Memory B cell (primary cell): ENCODE measurements around the gene CHCHD6.

Experiments
- ATAC-seq: fragments of 150-1000 bp; cut with Tn5 transposase; 2 replicates; pipeline ENCODE4 v1.10.0; 2021; ENCODE audit warnings: low read depth, mild to moderate bottlenecking, moderate library complexity
- DNase-seq, 2 donors: peaks; one replicate each; pipeline ENCODE4 v3.0.0; 2022; ENCODE audit warnings: low spot score in 2 of 2
- H3K27ac Mint-ChIP-seq: one replicate; pipeline ENCODE4 v1.8.0; 2022; ENCODE audit warnings: mild to moderate bottlenecking, moderate library complexity, mixed read lengths
- H3K27me3 Mint-ChIP-seq: one replicate; pipeline ENCODE4 v1.8.0; 2022; ENCODE audit warnings: mixed read lengths
- H3K36me3 Mint-ChIP-seq: one replicate; pipeline ENCODE4 v1.8.0; 2022; ENCODE audit warnings: mild to moderate bottlenecking, mixed read lengths
- H3K4me1 Mint-ChIP-seq: one replicate; pipeline ENCODE4 v1.8.0; 2022; ENCODE audit warnings: mixed read lengths
- H3K4me3 Mint-ChIP-seq: one replicate; pipeline ENCODE4 v1.8.0; 2022; ENCODE audit warnings: mild to moderate bottlenecking, moderate library complexity, mixed read lengths
- H3K9me3 Mint-ChIP-seq: one replicate; pipeline ENCODE4 v1.8.0; 2022; ENCODE audit warnings: mixed read lengths

CHCHD6 gene

DNA sequence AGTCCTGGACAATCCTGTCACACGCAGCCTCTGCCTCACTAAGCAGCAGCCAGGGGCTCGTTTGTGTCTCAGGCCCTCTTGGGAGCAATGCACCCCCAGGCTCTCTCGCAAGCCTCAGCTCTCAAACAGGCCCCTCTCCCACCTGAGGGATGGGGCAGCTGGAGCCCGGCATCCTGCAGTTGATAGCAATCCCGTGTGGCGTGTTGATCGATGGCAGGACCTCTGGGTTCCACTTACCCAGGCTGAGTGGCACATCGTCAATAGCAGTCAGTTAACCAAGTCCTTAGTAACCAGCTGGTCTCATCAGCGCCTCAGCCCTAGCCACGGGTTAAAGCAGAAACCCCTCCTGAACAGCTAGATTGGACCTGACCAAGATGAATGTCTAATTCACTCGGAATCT, 242.4 kb downstream of the CHCHD6 start:
- H3K36me3 Mint-ChIP-seq = peaks cover 23% of the 10 kb centered on the region
- peaks cover 4% of the 10 kb centered on the region for H3K27me3 Mint-ChIP-seq
- no peaks in the 10 kb centered on the region for H3K9me3 Mint-ChIP-seq
- H3K4me1 Mint-ChIP-seq = peaks cover 16% of the 10 kb centered on the region
- H3K4me3 Mint-ChIP-seq = no peak overlapping the region
- no peak for ATAC-seq
- no peak for DNase-seq
- H3K27ac Mint-ChIP-seq = no peak overlapping the region

DNA sequence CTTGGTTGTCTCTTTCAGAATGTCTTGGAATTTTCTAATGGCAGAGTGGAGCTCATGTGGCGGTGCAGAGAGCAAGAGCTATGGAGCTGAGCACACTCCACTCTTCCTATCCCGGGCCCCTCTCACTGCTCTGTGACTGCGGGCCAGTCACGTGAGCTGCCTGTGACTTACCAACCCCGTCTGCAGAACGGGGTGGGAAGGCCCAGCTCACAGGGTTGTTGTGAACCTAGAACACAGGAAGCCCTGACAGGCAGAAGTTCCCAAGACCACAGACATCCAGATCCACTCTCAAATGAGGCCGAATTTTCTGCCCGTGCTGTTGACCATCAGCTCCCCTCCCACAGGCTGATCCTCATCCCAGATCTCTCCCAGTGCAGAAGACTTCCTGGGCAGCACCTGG, 243.4 kb downstream of the CHCHD6 start:
- no peak overlapping the region for H3K27ac Mint-ChIP-seq
- H3K4me3 Mint-ChIP-seq = no peak overlapping the region
- no peak for DNase-seq
- no peaks in the 10 kb centered on the region for H3K9me3 Mint-ChIP-seq
- peaks cover 4% of the 10 kb centered on the region for H3K27me3 Mint-ChIP-seq
- peaks cover 13% of the 10 kb centered on the region for H3K4me1 Mint-ChIP-seq
- ATAC-seq = no peak
- H3K36me3 Mint-ChIP-seq = peaks cover 18% of the 10 kb centered on the region

DNA sequence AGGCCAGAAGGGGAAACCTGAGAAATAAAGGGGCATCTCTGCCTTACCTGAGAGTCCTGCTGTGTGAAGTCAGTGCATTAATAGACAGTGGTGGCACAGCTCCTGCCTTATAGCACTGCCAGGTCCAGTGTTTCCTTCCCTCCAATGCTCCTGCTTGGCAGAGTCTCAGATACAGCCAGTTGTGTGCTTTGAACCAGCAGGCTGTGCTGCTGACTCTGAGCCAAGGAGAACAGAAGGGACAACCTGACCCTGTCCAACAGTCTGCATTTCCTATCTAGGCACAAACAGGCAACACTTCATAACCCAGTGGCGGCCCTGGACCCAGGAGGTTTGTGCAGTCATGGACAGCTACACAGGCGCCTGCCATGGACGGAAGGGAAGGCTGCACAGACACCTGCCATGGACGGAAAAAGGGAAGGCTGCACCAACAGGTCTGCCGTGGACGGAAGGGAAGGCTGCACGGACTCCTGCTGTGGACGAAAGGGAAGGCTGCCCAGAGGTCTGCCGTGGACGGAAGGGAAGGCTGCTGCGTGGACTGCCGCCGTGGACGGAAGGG, 245.0 kb downstream of the CHCHD6 start:
- no peaks in the 10 kb centered on the region for H3K9me3 Mint-ChIP-seq
- H3K27ac Mint-ChIP-seq = no peak overlapping the region
- H3K36me3 Mint-ChIP-seq = peaks cover 13% of the 10 kb centered on the region
- H3K4me3 Mint-ChIP-seq = no peak overlapping the region
- no peak for ATAC-seq
- peaks cover 2% of the 10 kb centered on the region for H3K27me3 Mint-ChIP-seq
- H3K4me1 Mint-ChIP-seq = peaks cover 7% of the 10 kb centered on the region
- no peak for DNase-seq

DNA sequence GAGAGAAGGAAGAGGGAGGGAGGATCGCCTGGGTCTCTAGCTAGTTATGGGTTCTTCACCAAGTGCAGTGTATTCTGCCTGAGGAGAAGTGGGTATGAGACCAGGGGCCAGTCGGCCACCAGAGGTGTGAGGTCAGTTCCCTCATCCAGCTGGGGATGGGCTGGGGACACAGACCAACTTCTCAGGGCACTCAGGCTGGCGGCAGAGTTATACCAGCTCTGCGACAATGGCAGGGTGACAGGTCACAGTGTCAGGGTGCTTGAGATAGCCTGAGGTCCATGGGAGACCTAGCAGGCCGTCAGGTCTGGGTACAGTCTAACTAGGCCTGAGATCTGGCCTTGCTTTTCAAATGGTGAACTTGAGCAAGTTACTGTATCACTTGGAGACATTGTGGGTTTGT, 247.5 kb downstream of the CHCHD6 start:
- no peaks in the 10 kb centered on the region for H3K9me3 Mint-ChIP-seq
- H3K4me3 Mint-ChIP-seq = no peak overlapping the region
- no peaks in the 10 kb centered on the region for H3K27me3 Mint-ChIP-seq
- no peak for ATAC-seq
- H3K27ac Mint-ChIP-seq = no peak overlapping the region
- peaks cover 13% of the 10 kb centered on the region for H3K36me3 Mint-ChIP-seq
- H3K4me1 Mint-ChIP-seq = peaks cover 8% of the 10 kb centered on the region
- DNase-seq = no peak

DNA sequence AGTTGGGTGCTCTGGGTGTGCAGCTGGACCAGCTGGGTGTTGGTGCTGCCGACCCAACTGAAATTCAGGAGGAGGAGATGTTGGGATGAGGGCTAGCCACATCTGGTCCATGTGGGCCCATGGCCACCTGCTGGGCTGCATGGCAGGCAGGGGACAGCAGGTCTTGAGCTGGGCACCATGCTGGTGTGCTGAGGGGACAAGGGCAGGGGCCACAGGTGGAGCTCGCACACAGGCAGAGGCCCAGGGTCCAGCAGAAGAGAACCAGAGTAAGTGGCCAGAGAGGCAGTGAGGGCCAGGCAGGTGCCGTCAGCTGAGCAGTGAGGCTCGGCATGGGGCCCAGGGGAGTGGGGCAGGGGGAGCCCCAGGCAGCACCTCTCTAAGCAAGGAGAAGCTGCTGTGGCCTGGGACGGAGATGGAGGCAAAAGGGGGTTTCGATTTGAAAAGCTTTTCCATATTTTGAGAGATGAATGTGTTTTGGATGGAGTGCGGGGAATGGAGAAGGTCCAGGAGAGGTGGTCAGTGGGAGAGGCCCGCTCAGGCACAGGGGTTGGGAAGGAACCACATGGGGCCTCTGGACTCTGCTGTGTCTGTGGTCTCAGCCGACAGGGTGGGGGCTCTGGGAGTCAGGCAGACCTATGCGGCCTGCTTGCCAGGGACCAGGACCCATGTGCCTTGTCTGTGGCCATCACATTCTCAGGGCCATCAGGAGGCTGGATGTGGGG, 248.4 kb downstream of the CHCHD6 start:
- Mint-ChIP-seq H3K27me3 (no peaks in the 10 kb centered on the region), H3K4me3 (no peak overlapping the region), H3K36me3 (peaks cover 12% of the 10 kb centered on the region), H3K9me3 (no peaks in the 10 kb centered on the region), H3K27ac (no peak overlapping the region), H3K4me1 (peaks cover 8% of the 10 kb centered on the region)
- no peak for DNase-seq
- no peak for ATAC-seq

DNA sequence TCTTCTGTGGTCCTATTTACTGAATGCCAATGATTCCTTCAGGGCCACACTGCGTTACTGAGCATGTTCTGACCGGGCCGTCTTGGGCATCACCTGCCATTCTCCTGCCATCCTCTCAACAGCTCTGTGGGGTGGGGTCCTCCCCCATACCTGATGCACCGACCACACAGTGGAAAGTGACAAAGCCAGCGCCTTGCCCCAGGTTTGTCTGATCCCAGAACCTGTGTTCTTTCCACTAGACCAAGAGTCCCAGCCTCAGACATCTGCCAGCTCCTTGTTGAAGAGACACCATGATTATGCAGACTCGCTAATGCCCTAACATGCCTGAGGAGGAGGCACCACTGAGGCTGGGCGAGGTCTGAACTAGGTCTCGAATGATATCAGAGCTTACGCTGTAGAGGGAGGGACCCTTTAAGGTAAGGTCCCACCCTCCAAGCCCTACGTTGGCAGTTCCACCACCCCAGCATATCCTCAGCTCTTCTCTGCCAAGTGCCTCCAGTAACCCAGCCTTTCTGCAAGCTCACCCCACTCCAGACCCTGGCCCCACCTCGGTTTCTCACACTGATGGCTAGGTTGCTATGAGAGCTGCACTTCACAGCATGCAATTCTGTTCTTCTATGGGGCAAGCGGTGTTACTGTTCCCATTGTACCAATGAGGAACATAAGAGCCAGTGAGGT, 249.1 kb downstream of the CHCHD6 start:
- H3K27me3 Mint-ChIP-seq = no peaks in the 10 kb centered on the region
- H3K27ac Mint-ChIP-seq = no peak overlapping the region
- DNase-seq (no peak), ATAC-seq (no peak)
- H3K36me3 Mint-ChIP-seq = peaks cover 12% of the 10 kb centered on the region
- peaks cover 8% of the 10 kb centered on the region for H3K4me1 Mint-ChIP-seq
- no peak overlapping the region for H3K4me3 Mint-ChIP-seq
- H3K9me3 Mint-ChIP-seq = no peaks in the 10 kb centered on the region

DNA sequence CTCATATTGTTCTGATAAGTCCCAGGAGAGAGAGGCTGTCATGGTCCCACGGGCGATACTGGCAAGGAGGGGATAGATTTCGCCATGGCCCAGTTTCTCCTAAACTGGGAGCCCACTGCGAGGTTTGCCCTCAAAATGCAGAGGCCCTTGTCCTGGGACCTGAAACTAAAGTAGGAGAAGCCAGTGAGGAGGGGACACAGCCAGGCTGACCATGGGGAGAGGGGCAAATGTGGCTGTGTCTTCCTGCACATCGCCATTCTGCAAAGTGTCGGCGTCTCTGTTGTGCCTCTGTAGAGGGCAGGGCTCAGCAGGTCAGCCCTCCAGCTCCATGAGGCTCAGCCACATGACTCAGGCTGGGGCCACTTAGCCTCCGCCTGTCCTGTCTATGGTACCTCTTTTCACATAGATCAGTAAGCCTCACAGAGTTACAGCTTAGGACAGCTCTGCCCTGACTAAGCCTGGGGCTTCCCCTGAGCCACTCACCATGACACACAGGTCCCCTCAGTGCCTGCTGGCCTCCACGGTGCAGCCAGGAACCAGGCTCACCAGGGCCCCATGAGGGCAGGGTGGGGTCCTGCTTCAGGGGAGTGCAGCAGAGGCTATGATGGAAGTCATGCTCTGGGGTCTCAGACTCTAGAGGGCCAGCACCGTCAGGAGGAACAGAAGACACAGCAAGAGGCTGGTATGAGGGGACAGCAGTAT, 250.3 kb downstream of the CHCHD6 start:
- no peak overlapping the region for H3K4me3 Mint-ChIP-seq
- DNase-seq (no peak), ATAC-seq (peak; percentile 55)
- peaks cover 8% of the 10 kb centered on the region for H3K36me3 Mint-ChIP-seq
- H3K4me1 Mint-ChIP-seq = peaks cover 6% of the 10 kb centered on the region
- no peak overlapping the region for H3K27ac Mint-ChIP-seq
- H3K9me3 Mint-ChIP-seq = no peaks in the 10 kb centered on the region
- H3K27me3 Mint-ChIP-seq = no peaks in the 10 kb centered on the region

DNA sequence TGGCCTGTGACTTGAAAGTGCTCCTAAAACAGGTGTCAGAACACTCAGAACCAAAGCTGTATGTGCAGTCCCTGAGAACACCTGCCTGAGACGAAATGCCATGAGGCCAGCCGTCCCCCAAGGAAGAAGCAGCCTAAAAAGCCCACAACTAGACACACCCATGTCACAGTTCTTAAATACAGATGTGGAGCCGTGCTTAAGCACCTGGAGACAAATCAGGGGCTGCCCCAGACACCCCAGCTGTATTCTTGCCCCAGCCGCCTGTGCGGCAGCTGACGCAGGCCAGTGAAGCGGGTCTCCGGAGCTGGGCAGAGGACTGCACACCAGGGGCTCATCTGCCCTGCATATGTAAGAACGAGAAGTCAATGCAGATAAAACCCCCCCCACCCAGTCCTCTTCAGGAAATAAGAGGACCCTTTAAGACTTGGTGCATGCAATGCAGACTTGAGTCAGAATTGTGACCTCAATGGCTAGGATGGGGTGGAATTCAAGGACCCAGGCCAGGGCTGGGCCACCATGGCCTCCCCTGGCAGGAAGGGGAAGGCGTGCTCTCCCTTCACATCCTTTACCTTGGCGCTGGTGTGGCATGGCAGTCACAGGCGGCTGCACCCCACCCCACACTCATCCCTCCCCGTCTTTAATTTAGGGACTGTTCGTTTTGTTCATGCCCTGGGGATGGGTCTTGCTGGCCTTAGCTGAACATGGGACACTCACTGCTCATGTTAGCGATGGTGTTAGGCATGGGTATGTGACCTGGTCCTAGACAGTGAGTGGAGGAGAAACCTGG, 251.2 kb downstream of the CHCHD6 start:
- H3K9me3 Mint-ChIP-seq = no peaks in the 10 kb centered on the region
- no peaks in the 10 kb centered on the region for H3K27me3 Mint-ChIP-seq
- peaks cover 6% of the 10 kb centered on the region for H3K4me1 Mint-ChIP-seq
- peaks cover 13% of the 10 kb centered on the region for H3K36me3 Mint-ChIP-seq
- ATAC-seq = peak; percentile 83
- DNase-seq = peak in 1 of 2 donors; percentile 59
- H3K4me3 Mint-ChIP-seq = no peak overlapping the region
- H3K27ac Mint-ChIP-seq = no peak overlapping the region

DNA sequence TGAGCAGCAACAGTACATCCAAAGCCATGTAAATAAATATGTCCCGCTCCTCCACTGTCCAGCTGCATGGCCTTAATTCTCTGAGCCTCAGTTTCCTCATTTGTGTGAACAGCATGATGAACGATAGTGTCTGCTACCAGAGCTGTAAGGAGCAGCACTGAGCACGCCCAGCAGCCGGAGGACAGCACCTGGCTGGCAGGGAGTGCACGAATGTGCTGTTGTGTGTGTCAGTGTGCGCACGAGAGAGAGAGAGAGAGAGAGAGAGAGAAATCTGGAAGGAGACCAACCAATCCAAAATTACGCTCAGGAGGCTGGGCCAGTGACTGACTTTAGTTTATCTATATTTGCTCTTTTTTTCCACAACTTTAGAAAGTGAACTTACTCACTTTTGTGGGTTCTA, 252.3 kb downstream of the CHCHD6 start:
- H3K9me3 Mint-ChIP-seq = no peaks in the 10 kb centered on the region
- no peak for ATAC-seq
- no peak overlapping the region for H3K27ac Mint-ChIP-seq
- peaks cover 16% of the 10 kb centered on the region for H3K36me3 Mint-ChIP-seq
- no peak overlapping the region for H3K4me3 Mint-ChIP-seq
- H3K4me1 Mint-ChIP-seq = peaks cover 9% of the 10 kb centered on the region
- DNase-seq = no peak
- H3K27me3 Mint-ChIP-seq = no peaks in the 10 kb centered on the region

DNA sequence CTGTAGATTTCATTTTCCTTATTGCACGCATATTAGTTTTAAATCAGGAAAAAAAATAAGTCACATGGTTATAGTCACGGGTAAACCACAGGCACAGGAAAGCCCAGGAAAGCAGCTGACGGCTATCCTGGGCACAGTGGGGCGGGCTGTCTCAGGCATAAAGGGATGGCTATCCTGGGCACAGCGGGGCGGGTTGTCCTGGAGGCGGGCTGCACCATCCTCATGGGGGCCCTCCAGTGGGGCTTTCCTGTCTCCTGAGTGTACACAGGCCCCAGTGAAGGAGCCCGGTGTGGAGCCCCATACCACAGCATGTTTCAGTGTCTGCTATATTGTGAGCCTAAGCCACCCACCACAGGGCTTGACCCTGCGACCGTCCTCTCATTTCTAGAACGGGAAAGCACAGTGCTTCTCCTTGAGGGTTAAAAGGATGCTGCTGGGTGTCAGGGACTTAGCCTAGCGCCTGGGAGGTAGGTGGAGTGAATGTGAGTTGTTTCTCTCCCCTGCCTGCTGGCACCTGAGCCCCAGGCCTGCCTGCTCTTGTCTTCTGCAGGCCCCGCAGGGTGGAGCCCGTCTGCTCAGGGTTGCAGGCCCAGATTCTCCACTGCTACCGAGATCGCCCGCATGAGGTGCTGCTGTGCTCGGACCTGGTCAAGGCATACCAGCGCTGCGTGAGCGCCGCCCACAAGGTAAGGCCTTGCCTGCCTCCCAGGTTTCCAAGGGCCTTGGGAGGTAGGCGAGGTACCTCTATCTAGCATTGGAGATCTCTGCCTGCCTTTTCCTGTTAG, 253.0 kb downstream of the CHCHD6 start:
- Mint-ChIP-seq H3K4me1 (peaks cover 9% of the 10 kb centered on the region), H3K27ac (no peak overlapping the region), H3K9me3 (no peaks in the 10 kb centered on the region), H3K27me3 (no peaks in the 10 kb centered on the region), H3K4me3 (no peak overlapping the region), H3K36me3 (peaks cover 16% of the 10 kb centered on the region)
- DNase-seq (no peak), ATAC-seq (no peak)

DNA sequence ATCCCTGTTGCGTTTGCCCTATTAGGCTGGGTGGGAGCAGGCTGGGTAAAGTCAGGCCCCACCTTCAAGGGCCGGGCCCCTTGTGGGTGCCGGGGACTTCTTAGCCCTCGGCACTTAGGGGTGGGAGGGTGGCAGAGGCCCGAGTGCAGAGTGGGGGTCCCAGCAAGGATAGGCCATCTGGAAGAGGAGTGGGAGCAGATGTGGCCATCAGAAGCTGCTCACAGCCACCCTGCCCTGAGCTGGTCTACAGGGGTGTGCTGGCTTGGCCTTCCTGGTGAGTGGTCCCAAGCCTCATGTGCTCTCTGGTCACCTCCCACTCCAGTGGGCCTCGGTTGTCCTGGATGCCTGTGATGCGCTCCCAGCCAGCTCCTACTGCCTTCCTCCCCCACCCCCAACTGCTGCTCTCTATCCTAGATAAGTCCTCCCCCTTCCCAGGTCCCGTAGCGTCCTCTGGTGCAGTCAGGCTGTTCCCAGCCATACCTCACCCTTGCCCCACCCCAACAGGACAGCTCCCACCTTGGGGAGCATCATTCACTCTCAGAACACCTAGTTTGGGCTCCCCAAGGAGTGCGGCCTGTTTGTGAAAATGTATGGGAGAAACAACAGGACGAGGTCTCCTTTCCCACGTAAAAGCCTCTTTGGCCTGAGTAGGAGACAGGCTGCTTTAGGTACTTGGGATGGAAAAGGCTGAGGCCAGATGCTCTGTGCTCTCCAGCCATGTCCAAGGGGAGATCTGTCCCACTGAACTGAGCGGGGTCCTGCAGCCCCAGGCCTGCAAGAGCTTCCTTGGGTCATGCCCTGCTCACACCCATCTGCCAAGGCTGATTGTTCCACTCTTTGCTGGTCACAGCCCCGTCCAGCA, 254.0 kb downstream of the CHCHD6 start:
- Mint-ChIP-seq H3K9me3 (no peaks in the 10 kb centered on the region), H3K4me3 (no peak overlapping the region), H3K27me3 (no peaks in the 10 kb centered on the region), H3K27ac (no peak overlapping the region), H3K4me1 (peaks cover 9% of the 10 kb centered on the region), H3K36me3 (peaks cover 19% of the 10 kb centered on the region)
- no peak for ATAC-seq
- DNase-seq = no peak

DNA sequence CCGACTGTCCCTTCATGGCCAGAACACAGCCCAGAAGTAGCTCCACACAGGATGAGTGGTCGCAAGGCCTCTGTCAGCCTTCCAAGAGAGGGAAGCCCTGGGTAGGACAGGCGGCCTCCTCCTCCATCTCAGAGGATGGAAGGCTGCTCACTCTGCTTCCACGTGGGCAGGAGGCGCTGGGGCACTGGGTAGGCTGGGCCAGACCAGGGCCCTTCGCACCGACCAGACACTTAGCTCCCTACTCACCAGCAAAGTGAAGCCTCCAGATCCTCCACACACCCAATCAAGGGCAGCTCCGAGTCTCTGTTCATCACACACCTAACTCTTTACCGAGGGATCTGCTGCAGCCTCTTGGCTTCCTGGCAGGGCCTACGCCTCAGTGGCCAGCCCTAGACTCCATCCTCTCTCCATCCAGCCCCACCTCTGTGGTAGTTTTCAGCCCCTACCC, 254.6 kb downstream of the CHCHD6 start:
- no peak for ATAC-seq
- H3K36me3 Mint-ChIP-seq = peaks cover 19% of the 10 kb centered on the region
- no peak overlapping the region for H3K27ac Mint-ChIP-seq
- no peak overlapping the region for H3K4me3 Mint-ChIP-seq
- DNase-seq = no peak
- H3K4me1 Mint-ChIP-seq = peaks cover 9% of the 10 kb centered on the region
- H3K9me3 Mint-ChIP-seq = no peaks in the 10 kb centered on the region
- H3K27me3 Mint-ChIP-seq = no peaks in the 10 kb centered on the region
